Measurements from ENCODE around the gene PNCK.

The PNCK gene

DNA sequence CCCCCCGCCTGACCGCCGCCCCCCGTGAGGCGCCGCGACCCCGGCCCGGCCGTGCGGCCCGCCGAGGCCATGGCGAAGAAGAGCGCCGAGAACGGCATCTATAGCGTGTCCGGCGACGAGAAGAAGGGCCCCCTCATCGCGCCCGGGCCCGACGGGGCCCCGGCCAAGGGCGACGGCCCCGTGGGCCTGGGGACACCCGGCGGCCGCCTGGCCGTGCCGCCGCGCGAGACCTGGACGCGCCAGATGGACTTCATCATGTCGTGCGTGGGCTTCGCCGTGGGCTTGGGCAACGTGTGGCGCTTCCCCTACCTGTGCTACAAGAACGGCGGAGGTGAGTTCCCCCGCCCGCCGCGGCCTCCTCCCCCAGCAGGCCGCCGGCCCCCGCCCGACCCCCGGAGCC is 14.9 kb upstream of the PNCK start:
- H3K9me3 ChIP-seq = no peaks in the 10 kb centered on the region
- peak overlapping the region; percentile 40 for H3K4me3 ChIP-seq (ENCODE audit: low read depth, low read length)
- H3K27me3 ChIP-seq = no peaks in the 10 kb centered on the region
- TF ChIP-seq, protein P1, sequence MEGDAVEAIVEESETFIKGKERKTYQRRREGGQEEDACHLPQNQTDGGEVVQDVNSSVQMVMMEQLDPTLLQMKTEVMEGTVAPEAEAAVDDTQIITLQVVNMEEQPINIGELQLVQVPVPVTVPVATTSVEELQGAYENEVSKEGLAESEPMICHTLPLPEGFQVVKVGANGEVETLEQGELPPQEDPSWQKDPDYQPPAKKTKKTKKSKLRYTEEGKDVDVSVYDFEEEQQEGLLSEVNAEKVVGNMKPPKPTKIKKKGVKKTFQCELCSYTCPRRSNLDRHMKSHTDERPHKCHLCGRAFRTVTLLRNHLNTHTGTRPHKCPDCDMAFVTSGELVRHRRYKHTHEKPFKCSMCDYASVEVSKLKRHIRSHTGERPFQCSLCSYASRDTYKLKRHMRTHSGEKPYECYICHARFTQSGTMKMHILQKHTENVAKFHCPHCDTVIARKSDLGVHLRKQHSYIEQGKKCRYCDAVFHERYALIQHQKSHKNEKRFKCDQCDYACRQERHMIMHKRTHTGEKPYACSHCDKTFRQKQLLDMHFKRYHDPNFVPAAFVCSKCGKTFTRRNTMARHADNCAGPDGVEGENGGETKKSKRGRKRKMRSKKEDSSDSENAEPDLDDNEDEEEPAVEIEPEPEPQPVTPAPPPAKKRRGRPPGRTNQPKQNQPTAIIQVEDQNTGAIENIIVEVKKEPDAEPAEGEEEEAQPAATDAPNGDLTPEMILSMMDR (IDR thresholded peaks at IDR 0.05; ENCODE audit: low read depth, low read length) = no peak
- 0 out of 2 replicates have a peak, but pooled peaks cover 4% of the 10 kb centered on the region for H3K36me3 ChIP-seq
- H3K4me1 ChIP-seq = no peaks in the 10 kb centered on the region
- no peak for DNase-seq

DNA sequence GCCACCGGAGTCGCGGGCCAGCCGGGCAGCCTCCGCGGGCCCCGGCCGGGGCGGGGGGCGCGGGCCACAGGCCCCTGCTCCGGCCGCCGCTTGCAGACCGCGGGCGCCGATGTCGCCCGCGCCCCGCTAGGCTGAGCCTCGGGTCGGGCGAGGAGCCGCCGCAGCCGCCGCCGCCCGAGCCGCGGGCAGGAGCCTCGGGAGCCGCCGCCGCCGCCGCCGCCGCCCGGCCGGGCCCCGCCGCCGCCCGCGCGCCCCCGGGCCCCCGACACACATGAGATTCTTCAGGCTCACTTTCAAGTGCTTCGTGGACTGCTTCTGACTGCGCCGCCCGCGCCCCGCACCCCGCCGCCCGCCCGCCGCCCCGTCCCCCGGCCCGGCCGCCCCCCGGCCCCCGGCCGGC is 14.5 kb upstream of the PNCK start:
- Histone ChIP-seq H3K36me3 (0 out of 2 replicates have a peak, but pooled peaks cover 4% of the 10 kb centered on the region), H3K4me3 (ENCODE audit: low read depth, low read length) (no peak overlapping the region), H3K9me3 (no peaks in the 10 kb centered on the region), H3K27me3 (no peaks in the 10 kb centered on the region), H3K4me1 (no peaks in the 10 kb centered on the region)
- no peak for DNase-seq
- TF ChIP-seq, protein P1 (IDR thresholded peaks at IDR 0.05; ENCODE audit: low read depth, low read length) = no peak

DNA sequence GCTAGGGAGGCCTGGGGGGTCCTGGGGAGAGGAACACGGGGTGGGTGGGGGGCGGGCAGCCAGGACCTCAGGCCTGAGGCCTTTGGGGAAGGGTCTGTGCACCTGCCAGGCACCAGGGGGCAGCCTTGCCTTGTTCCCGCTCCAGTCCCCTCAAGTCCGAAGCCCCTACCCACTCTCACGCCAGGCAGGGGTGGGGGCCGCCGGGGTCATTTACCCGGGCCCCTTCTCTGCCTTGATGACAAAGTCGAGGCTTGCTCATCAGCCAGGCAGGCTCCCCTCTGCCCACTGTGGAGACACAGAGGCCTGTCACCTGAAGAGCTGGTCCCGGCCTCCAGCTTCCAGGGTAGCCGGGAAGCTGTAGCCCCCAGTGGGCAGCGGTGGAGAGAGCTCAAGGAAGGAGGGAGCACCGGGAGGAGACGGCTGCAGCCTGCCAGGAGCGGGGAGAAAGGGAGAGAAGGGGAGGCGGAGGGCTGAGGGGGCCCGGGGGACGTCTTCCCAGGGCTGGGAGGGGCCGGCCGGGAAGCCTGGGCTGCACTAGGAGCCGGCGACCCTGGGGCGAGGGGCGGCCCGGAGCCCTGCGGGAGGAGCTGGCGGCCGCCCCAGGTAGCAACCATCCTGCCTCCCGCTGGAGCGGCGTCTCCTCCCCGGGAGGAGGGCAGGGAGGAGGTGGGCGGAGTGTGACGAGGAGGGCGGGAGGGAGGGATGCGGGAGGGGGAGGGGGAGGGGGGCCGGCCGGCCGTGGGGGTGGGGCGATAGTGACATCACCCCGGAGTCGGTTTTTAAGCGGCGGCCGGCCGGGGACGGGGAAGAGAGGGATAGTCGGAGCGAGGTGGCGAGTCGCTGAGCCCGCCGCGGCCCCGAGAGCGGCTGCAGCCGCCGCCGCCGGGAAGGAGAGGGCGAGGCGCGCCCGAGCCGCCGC is 13.8 kb upstream of the PNCK start, which contains the start of gene SLC6A8:
Gene SLC6A8, plus strand, starts transcription at position 806 of the 919 bp plus-strand sequence. CDS start 649 bp downstream, outside the sequence.
- DNase-seq = peak; percentile 77
- Histone ChIP-seq H3K27me3 (no peaks in the 10 kb centered on the region), H3K9me3 (no peaks in the 10 kb centered on the region), H3K36me3 (0 out of 2 replicates have a peak, but pooled peaks cover 4% of the 10 kb centered on the region), H3K4me1 (no peaks in the 10 kb centered on the region), H3K4me3 (ENCODE audit: low read depth, low read length) (peak within 1 kb of the TSS; percentile 40)
- TF ChIP-seq, protein P1 (IDR thresholded peaks at IDR 0.05; ENCODE audit: low read depth, low read length) = peak; percentile 37

DNA sequence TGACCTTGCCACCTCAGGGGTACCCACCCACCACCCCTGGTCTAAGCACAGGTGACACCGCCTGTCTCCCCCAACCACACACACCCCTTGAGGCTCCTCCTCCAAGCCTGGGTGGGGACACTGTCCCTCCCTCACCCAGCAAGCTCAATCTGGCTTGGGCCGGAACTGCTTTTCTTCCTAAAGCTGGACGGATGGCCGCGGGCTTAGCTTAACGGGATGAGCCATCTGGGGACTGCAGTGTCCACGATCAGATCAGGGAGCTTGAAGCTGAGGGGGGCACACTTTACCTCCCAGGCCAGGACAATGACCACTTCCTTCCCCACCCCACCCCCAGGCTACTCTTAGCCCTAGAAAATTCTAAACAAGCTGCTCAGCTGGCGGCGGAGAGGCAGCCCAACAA is 13.1 kb upstream of the PNCK start:
- Histone ChIP-seq H3K27me3 (no peaks in the 10 kb centered on the region), H3K4me3 (ENCODE audit: low read depth, low read length) (no peak overlapping the region), H3K36me3 (0 out of 2 replicates have a peak, but pooled peaks cover 3% of the 10 kb centered on the region), H3K9me3 (no peaks in the 10 kb centered on the region), H3K4me1 (no peaks in the 10 kb centered on the region)
- TF ChIP-seq, protein P1 (IDR thresholded peaks at IDR 0.05; ENCODE audit: low read depth, low read length) = no peak
- no peak for DNase-seq

DNA sequence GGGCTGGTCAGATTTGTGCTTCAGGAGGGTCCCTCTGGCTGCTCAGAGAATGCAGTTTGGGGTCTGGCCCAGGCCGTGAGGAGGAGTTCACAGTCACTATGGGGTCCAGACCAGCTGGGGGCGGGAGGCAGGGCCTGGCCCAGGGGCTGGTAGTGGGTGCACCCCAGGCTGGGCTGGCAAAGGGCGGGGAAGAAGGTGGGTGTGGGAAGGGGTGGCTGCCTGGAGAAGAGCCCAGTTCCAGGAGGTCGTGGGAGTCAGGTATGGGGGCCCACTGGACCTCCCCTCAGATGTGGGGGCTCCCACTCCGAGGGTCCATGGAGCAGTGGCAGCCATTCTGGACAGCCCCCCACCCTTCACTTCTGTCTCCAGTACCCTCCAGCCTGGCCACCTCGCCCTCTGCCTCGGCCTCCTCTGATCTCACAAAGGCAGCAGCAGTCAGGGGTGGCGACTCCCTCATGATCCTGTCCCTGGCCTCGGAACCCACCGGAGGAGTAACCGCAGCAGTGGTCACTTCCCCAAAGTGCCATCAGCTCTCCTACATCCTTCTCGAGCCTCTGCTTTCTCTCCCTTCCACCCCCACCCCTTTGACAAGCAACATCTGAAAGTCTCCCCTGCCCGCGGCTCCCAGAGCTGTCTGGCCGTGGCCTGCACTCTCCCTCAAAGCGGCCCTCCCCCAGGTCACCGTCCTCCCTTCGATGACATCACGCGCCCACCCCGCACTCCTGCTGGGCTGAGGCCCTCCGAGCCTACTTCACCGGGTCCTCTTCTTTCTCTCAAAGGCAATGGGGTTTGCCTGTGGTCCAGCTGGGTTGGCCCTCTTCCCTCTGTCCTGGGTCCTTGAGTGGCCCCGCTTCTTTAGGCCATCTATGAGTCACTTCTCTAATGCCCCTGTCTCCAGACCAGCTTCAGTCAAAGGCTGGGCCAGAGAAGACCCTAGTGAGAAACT is 12.4 kb upstream of the PNCK start:
- no peaks in the 10 kb centered on the region for H3K9me3 ChIP-seq
- no peak for DNase-seq
- no peaks in the 10 kb centered on the region for H3K27me3 ChIP-seq
- H3K36me3 ChIP-seq = no peaks in the 10 kb centered on the region
- no peak overlapping the region for H3K4me3 ChIP-seq (ENCODE audit: low read depth, low read length)
- H3K4me1 ChIP-seq = no peaks in the 10 kb centered on the region
- TF ChIP-seq, protein P1 (IDR thresholded peaks at IDR 0.05; ENCODE audit: low read depth, low read length) = no peak

All from BE2C (cell line).